NCI-H2227 treated with DMSO at 0.1 percent for 48 hours (cell line): ENCODE data around the gene PSD2.

ENCODE experiments used
- DNase-seq: peaks from one replicate; lab custom pipeline; 2025; lab: John Stamatoyannopoulos, UW

Gene PSD2

GRCh38 chr5:139837711-139838380 is 42.2 kb downstream of the PSD2 start:
- DNase-seq = no peak

- no peak for DNase-seq
Measured at GRCh38 chr5:139838381-139839197, 43.0 kb downstream of the PSD2 start.

GRCh38 chr5:139839232-139839815 is 43.7 kb downstream of the PSD2 start:
- DNase-seq = no peak

- DNase-seq = no peak
Measured at GRCh38 chr5:139839918-139840317, 44.3 kb downstream of the PSD2 start.

GRCh38 chr5:139841549-139841948 is 45.9 kb downstream of the PSD2 start:
- no peak for DNase-seq

- DNase-seq = no peak
Measured at GRCh38 chr5:139842321-139842720, 46.7 kb downstream of the PSD2 start.

GRCh38 chr5:139843991-139844390 is 48.4 kb downstream of the PSD2 start:
- no peak for DNase-seq

GRCh38 chr5:139844472-139845145 is 49.0 kb downstream of the PSD2 start:
- peak; percentile 19 for DNase-seq

- no peak for DNase-seq
Measured at GRCh38 chr5:139845846-139846681, 50.5 kb downstream of the PSD2 start.

- no peak for DNase-seq
Measured at GRCh38 chr5:139847091-139847490, 51.5 kb downstream of the PSD2 start.

- peak; percentile 44 for DNase-seq
Measured at GRCh38 chr5:139847790-139848507, 52.3 kb downstream of the PSD2 start.

GRCh38 chr5:139848508-139849100 is 53.0 kb downstream of the PSD2 start:
- no peak for DNase-seq

- DNase-seq = no peak
Measured at GRCh38 chr5:139849501-139849900, 53.9 kb downstream of the PSD2 start.

- DNase-seq = no peak
Measured at GRCh38 chr5:139849942-139850341, 54.3 kb downstream of the PSD2 start.

GRCh38 chr5:139850423-139851016 is 54.9 kb downstream of the PSD2 start:
- no peak for DNase-seq

GRCh38 chr5:139851558-139851957 is 56.0 kb downstream of the PSD2 start:
- no peak for DNase-seq

GRCh38 chr5:139852696-139853095 is 57.1 kb downstream of the PSD2 start:
- DNase-seq = no peak

GRCh38 chr5:139854029-139854605 is 58.5 kb downstream of the PSD2 start:
- no peak for DNase-seq

- no peak for DNase-seq
Measured at GRCh38 chr5:139854953-139855352, 59.3 kb downstream of the PSD2 start.

GRCh38 chr5:139855451-139855850 is 59.8 kb downstream of the PSD2 start:
- DNase-seq = no peak
